Measurements from ENCODE around the gene OR8H1.

The OR8H1 gene, protein sequence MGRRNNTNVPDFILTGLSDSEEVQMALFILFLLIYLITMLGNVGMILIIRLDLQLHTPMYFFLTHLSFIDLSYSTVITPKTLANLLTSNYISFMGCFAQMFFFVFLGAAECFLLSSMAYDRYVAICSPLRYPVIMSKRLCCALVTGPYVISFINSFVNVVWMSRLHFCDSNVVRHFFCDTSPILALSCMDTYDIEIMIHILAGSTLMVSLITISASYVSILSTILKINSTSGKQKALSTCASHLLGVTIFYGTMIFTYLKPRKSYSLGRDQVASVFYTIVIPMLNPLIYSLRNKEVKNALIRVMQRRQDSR

DNA sequence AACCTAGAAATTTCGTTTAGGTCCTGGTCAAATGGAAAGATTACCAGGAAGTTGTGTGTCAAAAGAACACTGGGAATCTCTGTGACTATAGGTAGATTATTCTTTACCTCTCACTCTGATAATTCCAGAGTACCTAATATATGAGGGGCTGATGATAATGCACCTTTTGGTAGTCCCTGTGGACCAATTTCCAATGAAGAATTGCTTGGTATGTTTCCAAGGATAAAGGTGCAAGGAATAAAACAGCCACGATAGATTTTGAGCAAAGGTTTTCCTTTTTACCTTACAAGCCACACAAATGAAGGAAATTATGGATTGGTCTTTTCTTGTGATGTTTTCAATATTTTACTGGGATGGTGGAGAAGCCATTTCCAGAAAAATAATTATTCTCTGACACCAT lies at the start of gene OR8H1:
OR8H1 (minus strand) TSS at position 101 of the 400 bp plus-strand sequence. CDS start 1,192 bp downstream, outside the sequence.
- no peak for DNase-seq

DNA sequence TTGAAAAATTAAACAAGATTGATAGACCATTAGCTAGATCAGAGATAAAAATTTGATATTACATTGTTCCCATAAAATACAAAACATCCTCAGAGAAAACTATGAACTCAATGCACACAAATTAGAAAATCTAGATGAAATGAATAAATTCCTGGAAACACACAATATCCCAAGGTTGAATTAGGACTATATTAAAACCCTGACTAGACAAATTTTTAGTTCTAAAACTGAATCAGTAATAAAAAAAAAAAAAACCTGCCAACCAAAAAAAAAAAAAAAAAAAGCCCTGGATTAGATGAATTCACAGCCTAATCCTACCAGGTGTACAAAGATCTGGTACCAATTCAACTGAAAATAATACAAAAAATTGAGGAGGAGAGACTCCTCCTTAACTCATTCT lies 48.2 kb upstream of the OR8H1 start:
- DNase-seq: no peak

DNA sequence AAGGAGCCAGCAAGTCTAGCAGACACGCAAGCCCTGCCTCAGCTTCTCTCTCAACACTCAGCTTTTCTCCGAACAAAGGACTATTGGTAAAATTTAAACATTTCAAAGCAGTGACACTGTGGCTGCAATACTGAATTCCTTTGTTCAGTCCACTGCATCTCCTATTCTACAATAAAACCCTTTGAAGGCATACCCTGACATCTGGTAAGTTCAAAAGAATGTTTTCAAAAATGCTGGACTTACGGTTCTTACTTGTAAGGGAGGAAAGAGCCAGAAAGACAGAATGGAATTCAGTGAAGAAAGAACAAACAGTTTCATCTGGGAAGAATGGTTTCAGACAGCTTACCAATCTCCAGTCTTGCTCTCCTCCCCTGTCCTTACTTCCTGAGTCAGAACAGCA lies 41.1 kb upstream of the OR8H1 start:
- DNase-seq: no peak

DNA sequence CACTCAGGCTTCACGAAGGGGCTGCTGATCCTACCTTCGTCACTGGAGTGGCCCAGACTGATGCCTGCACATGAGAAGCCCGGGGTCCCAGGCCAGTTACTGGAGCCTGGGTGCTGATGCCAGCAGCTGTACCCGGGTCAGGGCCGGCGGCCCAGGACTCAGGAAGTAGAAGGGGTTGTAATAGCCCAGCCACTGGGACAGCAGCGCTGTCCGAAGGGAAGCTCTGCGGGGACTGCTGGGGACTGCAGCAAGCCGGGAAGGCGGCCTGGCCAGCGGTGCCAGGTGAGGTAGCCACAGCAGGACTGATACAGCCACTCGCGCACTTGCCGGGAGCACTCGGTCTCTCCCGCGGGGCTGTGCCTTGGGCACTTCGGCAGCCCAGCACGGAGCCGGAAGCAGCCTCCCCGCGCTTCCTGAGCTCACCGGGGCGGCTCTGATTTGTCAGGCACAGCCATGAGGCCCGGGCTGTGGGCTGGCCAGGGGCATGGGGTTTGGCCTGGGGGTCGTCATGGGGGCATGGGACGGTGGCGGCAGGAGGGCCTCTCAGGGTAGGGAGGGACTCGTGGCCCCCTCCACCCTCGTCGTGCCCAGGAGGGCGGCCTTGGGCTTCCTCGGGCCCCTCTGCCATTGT lies 39.9 kb upstream of the OR8H1 start:
- DNase-seq: no peak

DNA sequence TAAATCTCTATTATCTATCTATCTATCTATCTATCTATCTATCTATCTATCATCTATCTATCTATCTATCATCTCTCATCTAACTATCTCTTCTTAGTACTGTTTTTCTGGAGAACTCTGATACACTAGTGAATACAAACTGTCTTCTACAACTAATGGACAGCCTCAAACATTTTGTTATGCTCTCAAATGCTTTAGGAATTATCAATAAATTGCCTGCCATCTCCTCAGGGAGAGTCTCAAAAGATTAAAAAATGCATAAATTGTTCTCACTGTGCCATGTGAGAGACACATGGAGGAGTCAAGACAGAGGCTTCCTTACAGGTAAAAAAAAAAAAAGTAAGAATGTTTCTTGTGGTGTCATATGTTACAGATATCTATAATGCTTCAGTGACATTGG lies 22.8 kb upstream of the OR8H1 start, which contains the start of gene OR8K3:
OR8K3 (plus strand) TSS at position 301 of the 400 bp plus-strand sequence. CDS start 3,163 bp downstream, outside the sequence.
- no peak for DNase-seq

DNA sequence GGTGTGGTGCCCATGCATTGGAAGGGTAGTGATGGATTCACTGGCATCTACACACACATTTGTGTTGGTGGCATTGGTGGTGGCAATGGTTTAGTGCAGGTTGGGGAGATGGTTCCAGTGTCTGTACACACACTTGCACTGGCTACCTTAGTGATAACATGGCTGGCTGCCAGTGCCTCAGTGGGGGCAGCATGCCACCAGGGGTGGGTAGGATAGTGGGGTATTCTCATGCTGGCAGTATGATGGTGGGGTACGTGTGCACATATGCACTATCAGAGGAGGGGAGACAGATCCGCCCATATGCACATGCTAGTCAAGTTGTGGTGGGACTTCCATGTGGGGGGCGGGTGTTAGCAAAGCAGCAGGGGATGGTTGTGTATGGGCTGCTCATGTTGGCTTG lies 15.8 kb upstream of the OR8H1 start:
- no peak for DNase-seq

DNA sequence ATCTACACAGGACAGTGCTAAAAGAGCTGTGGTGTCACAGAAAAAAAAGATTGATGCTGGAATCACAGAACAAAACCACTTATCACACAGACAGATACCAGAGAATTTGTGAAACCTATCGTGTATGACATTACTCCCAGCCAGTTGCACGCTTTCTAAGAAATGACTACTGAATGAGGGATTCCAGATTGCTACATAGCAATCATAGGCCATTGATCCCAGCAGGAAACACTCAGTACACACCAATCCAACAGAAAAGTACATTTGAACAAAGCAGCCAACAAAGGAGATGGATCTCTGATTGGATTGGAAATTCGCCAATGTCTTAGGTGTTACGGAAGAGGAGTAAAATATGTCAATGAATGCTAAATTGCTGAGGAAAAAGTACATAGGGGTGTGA lies 4.8 kb upstream of the OR8H1 start:
- DNase-seq: no peak

DNA sequence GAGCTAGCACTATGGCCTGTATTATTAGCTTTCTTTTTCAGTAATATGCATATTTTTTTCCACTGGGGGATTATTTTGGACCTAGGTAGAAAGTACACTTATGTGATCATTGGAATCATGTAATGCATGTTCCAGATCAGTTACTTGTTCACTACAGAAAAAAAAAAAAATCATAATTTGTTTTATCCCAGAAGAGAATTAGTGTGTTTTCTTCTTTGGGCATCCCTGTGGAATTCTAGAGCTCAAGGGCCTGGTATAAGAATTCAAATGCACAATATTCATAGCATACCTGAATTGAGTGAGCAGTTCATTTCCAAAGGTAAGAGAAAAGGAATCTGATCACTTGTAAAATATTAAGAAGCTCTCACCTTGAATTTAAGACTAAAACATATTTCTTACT lies 18.2 kb downstream of the OR8H1 start, which contains the start of gene OR5T1:
OR5T1 (plus strand) TSS at position 301 of the 400 bp plus-strand sequence. CDS start 1,485 bp downstream, outside the sequence.
- no peak for DNase-seq

DNA sequence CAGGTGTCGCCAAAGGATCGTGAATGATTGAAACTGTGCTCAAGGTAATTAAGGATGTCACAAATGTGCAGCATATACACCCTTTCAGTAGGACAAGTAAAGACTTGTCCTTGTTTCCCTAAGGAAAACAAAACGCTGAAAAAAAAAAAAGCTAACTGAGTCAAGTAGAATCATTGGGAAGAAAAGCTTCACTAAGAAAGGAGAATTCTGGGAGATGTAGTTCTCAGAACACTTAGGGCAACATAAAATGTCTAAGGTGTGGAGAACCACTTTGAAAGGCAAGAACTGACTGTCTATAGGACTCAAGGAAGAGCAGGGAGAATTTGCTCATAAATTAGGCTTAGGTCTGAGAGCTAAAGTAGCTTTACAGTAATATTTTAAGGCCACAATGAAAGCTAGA lies 21.0 kb downstream of the OR8H1 start:
- no peak for DNase-seq

DNA sequence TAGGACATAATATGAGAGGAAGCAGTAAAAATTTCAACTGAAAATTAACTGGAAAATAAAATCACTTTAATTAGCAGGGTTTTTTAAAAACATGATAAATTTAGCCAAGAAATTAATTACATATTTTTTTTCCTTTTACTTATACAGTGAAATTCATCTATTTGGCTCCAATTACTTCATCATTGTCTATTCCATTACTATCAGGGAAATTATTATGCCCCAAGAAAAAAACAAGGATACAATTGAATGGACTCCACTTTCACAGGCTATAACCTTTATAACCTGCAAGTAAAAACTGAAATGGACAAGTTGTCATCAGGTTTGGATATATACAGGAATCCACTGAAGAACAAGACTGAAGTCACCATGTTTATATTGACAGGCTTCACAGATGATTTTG lies 40.1 kb downstream of the OR8H1 start, which contains the start of gene OR5T3:
OR5T3 (plus strand) TSS at position 301 of the 400 bp plus-strand sequence; CDS start at position 301, 0 bp downstream.
- no peak for DNase-seq

Measured in retina (tissue), 1 donor.